Left colon (tissue), 2 donors: ENCODE results near the gene TM9SF1. TPM values are rescaled to one million over a fixed set of nuclear protein-coding genes. Genes with fewer than 3 reads are reported as not detected.
"Not testable (repeated sequence)": the region's sequence is repeated elsewhere in the genome, so short reads cannot be mapped to it uniquely, and the experiment has no call there.

Experiments used
- ATAC-seq: fragments of 200-7000 bp; cut with Tn5 transposase; one replicate; pipeline ENCODE4 v1.9.1; 2020; ENCODE audit warnings: mild to moderate bottlenecking, moderate library complexity
- DNase-seq, 2 donors: peaks; one replicate each; pipeline ENCODE4 v3.0.0-alpha.2; 2020
- intact Hi-C, 2 donors: fragments of 100-400 bp; cut with DNase I in 1 of 2; cut with micrococcal nuclease in 1 of 2; formaldehyde crosslinking; loops; one replicate each; pipeline versions ENCODE4 v1.11.2 to v1.14.0; 2022; cut with DNase I, micrococcal nuclease
- total RNA-seq, 2 donors: library from RNA; stranded (reverse); fragmentation: NEBNext Ultra II Directional; extraction: Animal tissue kit (Norgen Biotek cat#: 25700); gene quantifications; one replicate each; pipeline ENCODE4 v1.2.1, GENCODE V29; 2021
- donor health status: DM: no; HTN: no; CAD: no.
- donor health status: DM: yes; HTN: yes; CAD: no.

The TM9SF1 gene
- total RNA-seq, 2 donors from 2014 or later = 49.2 to 52.7 TPM

DNA sequence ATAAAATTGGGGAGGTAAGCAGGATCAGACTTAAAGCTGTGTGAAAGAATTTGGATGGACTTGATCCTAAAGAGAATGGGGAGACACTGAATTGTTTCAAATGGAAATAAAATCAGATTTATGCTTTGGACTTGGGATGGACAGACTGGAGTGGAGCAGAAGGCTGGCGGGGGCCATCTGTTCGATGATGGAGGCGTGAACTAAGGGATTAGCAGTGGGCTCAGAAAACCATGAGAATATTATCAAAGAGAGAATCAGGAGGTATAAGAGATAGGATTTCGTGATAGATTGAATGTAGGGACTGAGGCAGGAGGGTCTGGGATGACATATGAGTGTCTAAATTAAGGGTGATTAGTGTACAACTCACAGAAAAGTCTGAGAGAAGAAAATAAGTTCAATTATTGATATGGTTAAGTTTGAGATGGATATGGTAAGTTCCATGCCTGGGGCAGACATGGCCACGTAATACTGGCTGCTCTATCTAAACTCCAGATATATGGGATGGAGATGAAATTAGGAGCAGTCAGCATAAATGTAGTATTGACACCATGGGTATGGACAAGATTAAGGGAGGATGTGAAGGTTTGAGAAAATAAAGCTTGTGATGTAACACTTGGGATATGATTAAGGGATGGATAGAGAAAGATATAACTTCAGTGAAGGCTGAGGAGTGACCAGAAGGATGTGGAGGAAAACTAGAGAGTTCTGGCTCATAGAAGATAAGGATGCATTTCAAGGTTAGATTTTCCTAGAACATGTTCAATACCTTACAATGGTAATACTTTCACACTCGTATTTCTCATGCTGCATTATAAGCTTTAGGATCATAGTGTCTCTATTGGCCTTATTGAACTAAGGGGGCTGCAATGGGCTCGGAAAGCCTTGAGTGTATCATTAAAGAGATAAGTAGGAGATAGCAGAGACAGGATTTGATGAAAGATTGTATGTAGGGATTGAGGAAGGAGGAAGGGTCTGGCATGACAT is 9.2 kb upstream of the TM9SF1 start:
- ATAC-seq = no peak
- no peak for DNase-seq
- intact Hi-C loops = no loop called here

DNA sequence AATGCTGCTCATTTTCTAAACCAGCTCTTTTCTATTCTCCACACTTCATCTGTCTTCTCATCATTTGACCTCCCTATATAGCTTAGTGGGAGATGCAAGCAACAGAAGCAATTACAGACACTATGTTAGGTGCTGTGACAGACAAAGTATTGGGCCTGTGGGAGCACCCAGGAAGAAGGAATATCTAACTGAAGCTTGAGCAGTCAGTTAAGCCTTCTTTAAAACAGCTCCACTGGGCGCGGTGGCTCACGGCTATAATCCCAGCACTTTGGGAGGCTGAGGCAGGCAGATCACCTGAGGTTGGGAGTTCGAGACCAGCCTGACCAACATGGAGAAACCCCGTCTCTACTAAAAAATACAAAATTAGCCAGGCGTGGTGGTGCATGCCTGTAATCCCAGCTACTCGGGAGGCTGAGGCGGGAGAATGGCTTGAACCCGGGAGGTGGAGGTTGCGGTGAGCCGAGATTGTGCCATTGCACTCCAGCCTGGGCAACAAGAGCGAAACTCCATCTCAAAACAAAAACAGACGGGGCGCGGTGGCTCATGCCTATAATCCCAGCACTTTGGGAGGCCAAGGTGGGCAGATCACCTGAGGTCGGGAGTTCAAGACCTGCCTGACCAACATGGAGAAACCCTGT is 8.1 kb upstream of the TM9SF1 start:
- ATAC-seq, DNase-seq, intact Hi-C loops: not testable (repeated sequence)

DNA sequence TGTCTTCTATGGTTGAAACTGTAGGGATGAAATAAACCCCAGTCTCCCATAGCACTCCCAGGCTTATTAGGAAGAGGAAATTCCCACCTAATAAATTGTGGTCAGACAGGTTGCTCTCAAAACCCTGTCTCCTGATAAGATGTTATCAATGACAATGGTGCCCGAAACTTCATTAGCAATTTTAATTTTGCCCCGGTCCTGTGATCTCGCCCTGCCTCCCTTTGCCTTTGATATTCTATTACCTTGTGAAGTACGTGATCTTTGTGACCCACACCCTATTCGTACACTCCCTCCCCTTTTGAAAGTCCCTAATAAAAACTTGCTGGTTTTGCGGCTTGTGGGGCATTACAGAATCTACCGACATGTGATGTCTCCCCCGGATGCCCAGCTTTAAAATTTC is 7.3 kb upstream of the TM9SF1 start:
- ATAC-seq, intact Hi-C loops, DNase-seq: not testable (repeated sequence)

DNA sequence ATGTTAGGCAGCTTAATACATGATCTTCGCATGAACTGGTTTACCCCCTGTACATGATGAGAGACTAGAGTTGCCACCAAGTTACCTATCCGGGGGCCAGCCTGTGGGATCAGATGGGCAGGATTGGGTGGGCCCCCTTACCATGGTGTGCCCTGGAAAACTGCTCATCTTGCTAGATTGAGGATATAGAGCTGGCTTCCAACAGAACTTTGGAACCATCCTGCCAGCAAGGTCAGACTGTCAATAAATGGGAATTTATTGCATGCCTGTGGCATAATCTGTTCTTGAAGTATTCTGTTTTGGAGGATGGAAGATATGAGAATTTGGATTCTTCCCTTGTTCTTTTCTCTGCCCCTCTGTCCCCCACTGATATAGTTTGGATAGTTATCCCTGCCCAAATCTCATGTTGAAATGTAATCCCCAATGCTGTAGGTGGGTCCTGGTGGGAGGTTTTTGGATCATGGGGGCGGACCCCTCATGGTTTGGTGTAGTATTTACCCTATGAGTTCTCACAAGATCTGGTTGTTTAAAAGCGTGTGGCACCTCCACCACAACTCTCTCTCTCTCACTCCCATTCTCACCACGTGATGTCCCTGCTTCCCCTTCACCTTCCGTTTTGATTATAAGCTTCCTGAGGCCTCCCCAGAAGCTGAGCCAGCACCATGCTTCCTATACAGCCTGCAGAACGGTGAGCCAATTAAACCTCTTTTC is 3.7 kb upstream of the TM9SF1 start:
- intact Hi-C loops = no loop called here
- peak; percentile 40 for ATAC-seq
- no peak for DNase-seq

DNA sequence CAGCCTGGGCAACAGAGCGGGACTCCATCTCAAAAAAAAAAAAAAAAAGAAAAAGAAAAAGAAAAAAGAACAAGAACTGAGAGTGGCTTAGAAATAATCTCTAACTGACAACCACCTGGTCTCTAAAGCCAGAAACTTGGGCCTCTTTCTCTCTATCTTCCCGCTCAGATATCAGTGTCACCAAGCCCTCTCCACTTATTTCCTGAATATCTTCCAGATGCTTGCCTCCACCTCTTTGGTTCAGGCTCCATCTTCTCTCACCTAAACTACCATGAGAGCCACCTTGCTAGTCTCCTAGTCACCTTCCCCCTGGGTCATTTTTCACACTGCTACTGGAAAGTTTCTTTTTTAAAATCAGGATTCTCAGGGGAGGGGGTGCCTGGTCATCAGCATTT is 1.8 kb upstream of the TM9SF1 start:
- no peak for DNase-seq
- intact Hi-C loops = no loop called here
- no peak for ATAC-seq

DNA sequence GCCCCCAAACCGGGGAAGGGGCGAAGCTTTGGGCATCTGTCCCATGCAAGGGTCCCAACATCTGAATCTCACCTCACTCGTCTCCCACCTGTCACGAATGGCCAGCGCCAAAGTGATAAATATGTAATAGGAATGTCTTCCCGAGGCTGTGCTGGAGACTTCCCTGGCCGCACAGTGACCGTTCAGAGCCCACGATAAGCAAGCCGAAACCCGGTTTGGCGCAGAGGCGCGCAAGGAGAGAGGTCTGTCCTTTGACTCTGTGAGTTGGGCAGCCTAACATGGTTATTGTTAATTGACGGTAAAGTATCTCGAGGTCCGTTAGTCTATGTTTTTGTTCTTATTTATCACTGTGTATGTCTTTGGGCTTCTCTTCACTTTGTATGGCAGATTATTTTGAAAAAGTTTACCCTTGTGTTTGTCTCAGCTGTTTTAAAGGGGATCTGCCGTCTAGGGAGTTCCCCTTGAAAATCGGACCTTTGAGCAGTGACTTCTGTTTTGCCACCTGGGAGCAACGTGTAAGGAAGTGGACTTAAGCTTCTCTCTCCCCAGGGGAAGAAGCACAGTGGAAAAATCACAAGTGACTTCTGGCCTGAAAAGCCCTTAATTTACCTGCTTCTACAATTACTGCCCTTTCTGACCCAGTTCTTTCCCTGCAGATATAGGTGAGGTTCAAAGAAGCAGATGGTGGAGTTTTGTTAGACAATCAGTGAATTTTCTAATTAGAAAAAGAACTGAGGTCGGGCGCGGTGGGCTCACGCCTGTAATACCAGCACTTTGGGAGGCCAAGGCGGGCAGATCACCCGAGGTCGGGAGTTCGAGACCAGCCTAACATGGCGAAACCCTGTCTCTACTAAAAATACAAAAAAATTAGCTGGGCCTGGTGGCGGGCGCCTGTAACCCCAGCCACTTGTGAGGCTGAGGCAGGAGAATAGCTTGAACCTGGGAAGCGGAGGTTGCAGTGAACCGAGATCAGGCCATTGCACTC is 1.1 kb upstream of the TM9SF1 start:
- intact Hi-C loops = no loop called here
- DNase-seq = peak in 1 of 2 donors; percentile 37

DNA sequence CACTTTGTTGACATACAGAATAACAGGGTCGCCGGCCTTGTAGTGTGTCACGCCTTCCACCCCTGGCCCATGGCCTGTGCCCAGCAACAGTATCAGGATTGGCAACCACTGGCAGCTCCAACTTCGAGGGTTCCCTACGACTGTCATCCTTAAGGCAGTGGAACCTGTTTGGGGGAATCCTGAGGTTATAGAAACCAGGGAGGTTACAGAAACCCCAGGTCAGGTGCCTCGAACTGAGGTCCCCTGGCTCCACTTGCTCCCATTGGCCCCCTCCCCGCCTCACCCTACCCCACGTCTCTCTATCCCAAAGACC is 412 bp downstream of the TM9SF1 start:
- ATAC-seq (no peak), DNase-seq (no peak)
- intact Hi-C loops = no loop called here

More for the DNA sequence above, 1.1 kb upstream of the TM9SF1 start:
- ATAC-seq = peak; percentile 33

DNA sequence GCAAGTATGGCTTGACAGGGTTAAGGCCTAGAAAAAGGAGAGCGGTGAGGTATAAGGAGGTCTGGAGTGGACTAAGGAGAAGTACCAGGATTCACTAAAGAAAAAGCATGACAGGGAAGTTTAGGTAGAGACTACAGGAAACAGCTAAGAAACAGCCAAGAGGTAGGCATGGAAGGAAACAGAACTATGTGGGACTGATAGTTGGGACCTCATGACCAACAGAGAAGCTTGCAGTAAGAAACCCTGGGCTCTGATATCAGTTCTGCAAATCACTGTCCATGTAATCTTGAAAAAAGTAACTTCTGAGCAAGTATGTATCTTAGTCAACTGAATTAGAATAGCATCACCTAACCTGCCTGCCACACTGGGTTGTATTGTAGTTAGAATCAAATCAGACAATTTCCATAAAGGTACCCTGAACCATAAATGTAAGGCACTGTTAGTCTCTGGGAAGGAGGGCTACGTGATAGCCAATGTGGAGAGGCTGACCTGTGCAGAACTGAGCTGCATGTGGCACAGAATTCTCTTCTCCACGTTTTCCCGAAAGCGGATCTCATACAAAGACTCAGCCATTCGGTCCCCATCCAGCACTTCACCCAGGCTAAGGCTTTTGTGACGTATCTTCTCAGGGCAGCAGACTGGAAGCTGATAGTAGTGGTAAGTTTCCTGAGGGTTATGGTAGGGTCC is 912 bp downstream of the TM9SF1 start:
- no peak for ATAC-seq
- intact Hi-C loops = no loop called here

DNA sequence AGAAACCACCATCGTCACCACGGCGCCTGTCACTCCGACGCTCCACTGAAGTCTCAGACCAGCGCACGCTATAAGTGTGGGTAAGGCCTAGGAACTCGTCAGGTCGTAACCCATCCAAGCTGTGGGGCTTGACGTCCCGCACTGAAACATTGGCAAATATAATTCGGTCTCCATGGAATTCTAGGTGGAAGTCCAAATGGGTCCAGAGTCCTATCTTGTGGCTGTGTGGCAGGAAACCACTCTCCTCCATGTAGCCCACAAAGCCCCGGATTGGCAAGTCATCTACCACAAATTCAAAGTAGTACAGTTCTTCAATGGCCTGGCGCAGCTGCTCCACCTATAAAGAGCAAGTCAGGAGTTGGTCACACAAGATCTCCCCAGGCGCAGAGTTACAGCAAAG is 2.3 kb downstream of the TM9SF1 start:
- DNase-seq (no peak), ATAC-seq (no peak)
- intact Hi-C loops = no loop called here

More for the DNA sequence above, 912 bp downstream of the TM9SF1 start:
- no peak for DNase-seq

DNA sequence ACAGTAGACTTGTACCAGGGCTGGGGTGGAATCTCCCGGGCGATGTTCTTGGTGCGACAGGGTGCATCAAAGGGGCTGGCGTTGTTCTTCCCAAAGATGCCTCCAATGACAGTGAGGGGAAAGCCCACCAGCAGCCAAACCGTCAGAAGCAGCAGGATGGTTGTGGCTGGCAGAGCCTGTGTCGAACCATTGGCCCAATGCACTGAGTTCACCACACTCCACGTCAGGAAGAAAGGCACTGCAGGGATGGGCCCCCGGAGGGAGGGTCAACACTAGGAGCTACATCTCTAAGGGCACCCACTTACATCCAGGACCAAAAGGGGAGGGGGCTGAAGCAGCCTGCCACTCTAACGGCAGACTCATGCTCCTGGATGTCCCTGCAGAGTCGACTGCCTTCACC is 4.8 kb downstream of the TM9SF1 start:
- DNase-seq (no peak), ATAC-seq (no peak)
- intact Hi-C loops = no loop called here

DNA sequence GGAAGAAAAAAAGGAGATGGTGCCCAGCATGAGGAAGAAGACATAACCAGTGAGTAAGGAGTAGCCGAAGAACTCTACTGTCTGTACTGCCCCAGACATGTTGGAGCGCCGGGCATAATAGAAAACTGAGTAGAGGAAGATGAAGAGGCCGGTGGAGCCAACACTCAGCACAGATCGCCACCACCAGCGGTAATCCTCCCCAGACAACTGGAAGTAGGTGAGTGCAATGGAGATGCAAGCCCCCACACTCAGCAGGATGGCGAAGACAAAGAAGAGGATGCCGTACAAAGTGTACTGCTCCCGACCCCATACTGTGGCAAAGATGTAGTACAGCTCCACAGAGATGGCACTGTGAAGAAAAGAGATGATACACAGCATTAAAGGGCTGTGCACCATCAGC is 5.8 kb downstream of the TM9SF1 start:
- ATAC-seq (no peak), DNase-seq (no peak)
- intact Hi-C loops = no loop called here

DNA sequence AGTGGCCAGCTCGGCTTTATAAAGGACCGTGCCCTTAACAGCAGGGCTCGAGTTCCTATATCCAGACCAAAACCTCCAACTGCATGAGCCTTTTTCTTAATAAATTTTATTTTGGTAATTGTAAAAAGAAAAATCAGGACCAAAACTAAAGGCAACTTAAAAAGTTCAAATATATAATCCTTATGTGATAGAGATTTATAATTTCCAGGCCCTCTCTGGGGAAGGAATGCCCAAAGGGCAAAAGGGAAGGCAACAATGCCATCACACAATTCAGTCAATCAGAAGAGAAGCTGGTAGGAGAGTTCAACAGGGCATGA is 6.2 kb downstream of the TM9SF1 start:
- no peak for ATAC-seq
- DNase-seq = no peak
- intact Hi-C loops = no loop called here

DNA sequence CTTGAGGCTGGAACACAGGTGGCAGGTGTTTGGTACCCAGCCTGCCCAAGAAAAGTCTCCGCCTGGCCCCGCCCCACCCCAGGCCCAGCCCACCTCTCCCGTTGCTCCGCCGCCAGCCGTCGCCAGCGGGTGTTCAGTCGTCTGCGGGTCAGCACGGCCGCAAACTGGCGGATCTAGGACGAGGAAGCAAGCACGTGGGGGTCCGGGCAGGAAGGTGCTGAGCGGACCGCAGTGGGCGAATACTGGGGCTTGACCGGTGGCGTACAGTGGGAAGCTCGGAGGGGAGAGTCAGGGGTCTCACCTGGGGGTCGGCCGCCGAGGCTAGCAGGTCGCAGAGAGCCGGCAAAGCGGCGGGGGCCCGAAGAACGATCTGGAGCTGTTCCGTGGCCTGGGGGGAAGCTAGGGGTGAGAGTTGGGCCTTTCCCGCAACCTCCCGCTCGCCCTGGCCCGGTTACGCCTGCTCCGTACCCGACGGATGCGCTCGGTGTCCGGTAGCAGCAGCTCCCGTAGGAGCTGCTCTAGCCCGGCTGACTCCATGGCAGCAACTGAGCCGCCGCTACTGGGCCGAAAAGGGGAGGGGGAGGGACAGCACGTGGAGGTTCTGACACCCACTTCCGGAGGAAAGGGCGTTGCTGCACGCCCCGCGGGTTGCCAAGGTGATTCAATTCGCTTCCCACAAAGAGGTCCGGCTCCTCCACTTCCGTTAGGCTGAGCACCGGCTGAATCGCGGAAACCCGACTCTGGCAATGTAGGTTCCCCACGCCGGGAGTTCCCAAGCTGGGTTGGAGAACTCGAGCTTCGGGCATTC is 6.8 kb downstream of the TM9SF1 start, which contains the start of gene IPO4:
Gene IPO4 (minus strand): TSS at position 566 of the 808 bp plus-strand sequence. CDS start 29 bp downstream, at position 537.
- peak; percentile 93 to 98 for DNase-seq
- intact Hi-C loops = no loop called here

DNA sequence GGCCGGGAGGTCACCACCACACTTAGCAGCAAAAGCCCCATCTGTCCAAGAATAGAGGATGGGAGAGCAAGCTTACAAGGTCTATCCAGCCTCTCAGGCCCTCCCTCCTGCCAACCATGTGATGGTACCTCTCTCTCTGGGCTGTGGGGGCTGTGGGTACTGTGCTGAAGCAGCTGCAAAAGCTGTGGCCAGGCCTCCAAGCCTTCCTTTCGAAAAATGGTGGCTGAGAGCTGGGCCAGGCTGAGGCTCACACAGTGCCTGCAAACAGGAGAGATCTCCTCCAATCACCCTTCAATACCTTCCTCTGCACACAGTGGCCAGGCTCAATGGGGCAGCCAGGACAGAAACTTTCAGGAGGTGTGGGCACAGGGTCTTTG is 7.7 kb downstream of the TM9SF1 start:
- ATAC-seq (no peak), DNase-seq (no peak)
- intact Hi-C loops = no loop called here

More for the DNA sequence above, 6.8 kb downstream of the TM9SF1 start, which contains the start of gene IPO4:
- peak; percentile 97 for ATAC-seq

DNA sequence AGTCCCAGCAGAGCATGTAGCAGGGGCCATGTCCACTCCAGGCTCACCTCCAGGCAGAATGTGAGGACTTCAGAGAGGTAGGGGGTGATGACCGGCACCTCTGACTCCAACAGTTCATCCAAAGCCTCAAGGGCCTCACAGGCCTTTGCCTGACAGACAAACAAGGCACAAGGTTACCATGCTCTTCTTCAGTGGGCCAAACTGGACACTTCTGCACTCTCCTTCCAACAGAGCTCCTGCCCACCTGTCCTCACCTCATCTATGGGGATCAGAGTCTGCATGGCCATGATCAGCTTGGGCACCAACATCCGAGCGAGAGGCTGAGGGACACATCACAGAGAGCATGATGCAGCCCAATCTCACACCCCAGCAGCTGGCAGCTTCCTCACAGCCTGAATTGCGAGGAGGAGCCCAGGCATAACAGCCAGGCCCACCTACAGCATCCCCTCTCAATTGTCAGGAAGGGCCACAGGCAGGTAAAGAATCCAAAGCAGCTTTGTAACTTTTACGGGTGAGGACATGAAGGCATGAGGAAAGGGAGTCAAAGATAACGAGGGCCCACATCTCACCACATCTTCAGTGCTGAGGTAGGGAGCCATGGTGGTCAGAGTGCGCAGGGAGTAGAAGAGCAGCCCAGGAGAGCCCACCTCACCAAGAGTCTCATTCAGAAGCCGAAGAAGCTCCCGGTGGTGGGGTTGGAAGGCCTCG is 8.3 kb downstream of the TM9SF1 start:
- intact Hi-C loops = no loop called here
- no peak for ATAC-seq
- no peak for DNase-seq

DNA sequence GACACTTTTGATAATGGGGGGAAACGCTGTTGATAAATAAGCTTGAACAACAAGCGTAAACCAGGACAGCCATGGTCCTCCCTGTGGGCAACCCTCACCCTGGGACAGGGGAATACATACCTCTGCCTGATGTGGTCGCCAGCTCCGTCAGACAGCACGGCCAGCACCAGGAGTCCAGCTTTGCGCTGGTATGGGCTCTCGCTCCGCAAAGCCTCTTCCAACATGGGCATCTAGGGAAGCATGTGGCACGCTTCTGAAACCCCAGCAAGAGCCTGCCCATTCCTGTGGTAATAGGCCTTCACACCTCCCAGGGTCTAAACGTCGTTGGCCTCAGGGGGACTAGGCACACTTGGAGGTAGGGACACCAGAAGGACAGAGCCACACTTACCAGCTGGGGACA is 9.5 kb downstream of the TM9SF1 start:
- no peak for ATAC-seq
- intact Hi-C loops = no loop called here
- DNase-seq = no peak

DNA sequence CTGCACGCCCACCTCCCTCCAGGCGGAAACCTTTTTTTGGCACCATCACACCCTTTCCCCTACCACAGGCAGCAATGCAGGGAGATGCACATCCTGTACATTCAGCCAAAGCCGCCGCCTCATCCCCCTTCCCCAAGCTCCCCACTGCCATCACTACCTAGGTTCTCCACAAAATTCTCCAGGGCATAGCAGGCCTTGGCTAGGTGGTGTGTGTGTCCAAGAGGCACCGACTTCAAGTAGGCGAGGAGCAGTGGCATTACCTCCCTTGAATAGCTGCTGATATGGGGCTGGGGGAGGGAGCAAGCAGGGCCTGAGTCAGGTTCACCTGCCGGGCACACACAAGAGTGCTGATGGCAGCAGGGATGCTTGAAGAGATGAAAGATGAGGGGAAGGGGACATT is 10.2 kb downstream of the TM9SF1 start:
- ATAC-seq (no peak), DNase-seq (no peak)
- intact Hi-C loops = no loop called here
